ENCODE data around the gene IL1R1.
"Not testable (repeated sequence)": the region's sequence is repeated elsewhere in the genome, so short reads cannot be mapped to it uniquely, and the experiment has no call there.

Gene IL1R1

DNA sequence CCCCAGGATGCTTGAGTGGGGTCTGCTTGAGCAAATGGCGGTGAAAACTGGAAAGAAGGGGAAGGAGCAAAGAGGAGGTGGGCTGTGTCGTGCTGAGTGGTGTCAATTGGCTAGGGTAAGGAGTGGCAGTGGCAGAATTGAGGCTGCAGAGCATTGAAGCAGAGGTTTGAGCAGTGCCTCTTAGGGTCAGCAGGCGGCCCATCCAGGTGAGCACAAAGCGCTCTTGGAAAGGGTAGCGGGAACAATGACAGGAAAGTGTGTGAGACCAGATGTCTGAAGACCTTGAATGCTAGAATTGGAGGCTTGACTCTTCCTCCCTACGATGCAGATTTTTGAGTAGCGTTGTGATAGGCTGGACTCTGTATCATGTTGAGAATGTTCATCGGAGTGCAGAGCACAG is 39.3 kb upstream of the IL1R1 start:
- Histone ChIP-seq H3K9me3 (ENCODE audit: severe bottlenecking) (no peaks in the 10 kb centered on the region), H3K4me3 (ENCODE audit: severe bottlenecking) (no peak overlapping the region), H3K36me3 (ENCODE audit: low read depth) (no peaks in the 10 kb centered on the region), H3K27me3 (ENCODE audit: insufficient read depth, poor library complexity, severe bottlenecking) (no peaks in the 10 kb centered on the region), H3K4me1 (ENCODE audit: insufficient read depth, poor library complexity, severe bottlenecking) (peaks cover 41% of the 10 kb centered on the region), H3K27ac (ENCODE audit: poor library complexity, severe bottlenecking) (no peak overlapping the region)
- TF ChIP-seq, protein P1, sequence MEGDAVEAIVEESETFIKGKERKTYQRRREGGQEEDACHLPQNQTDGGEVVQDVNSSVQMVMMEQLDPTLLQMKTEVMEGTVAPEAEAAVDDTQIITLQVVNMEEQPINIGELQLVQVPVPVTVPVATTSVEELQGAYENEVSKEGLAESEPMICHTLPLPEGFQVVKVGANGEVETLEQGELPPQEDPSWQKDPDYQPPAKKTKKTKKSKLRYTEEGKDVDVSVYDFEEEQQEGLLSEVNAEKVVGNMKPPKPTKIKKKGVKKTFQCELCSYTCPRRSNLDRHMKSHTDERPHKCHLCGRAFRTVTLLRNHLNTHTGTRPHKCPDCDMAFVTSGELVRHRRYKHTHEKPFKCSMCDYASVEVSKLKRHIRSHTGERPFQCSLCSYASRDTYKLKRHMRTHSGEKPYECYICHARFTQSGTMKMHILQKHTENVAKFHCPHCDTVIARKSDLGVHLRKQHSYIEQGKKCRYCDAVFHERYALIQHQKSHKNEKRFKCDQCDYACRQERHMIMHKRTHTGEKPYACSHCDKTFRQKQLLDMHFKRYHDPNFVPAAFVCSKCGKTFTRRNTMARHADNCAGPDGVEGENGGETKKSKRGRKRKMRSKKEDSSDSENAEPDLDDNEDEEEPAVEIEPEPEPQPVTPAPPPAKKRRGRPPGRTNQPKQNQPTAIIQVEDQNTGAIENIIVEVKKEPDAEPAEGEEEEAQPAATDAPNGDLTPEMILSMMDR (IDR thresholded peaks at IDR 0.05; ENCODE audit: poor library complexity, severe bottlenecking), result no peak
- DNase-seq (ENCODE audit: low spot score) (no peak), ATAC-seq (ENCODE audit: low read depth) (no peak)

DNA sequence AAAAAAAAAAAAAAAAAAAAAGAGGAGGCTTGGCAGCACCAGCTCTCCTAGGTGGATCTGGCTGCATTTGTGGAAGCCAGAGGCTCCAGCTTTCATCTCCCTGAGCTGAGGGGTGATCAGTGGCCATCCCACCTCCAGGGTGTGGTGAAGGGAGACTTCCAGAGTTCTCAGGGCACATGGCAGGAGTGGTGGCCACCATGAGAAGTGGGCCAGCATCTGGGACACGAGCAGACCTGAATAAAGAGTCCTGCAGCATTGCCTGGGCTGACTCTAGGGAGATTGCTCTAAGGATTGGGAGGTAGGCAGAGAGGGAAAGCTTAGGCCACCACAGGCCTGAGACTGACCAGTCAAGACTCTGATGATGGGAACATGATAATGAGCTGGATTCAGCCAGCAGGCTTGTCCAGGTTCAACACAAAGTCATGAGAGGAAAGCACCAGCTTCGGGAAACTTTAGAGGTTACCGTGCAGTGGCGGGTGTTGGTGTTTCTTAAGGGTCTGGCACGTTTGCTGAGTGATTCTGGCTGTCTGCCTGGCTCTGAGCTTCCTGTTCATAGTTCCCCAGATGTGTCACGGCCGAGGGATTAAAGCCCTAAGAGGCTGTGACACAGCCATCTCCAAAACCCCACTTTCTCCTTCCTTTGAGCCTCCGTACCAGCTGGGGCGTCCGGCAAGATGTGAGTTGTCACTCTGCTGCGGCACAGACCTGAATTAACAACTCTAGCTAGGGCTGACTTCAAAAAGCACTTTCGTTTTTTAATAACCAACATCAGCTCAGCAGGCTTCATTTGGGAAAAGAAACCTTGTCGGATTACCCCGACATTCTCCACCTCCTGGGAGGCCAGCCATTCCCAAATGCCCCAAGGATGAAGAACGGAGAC is 38.3 kb upstream of the IL1R1 start:
- Histone ChIP-seq H3K4me1 (ENCODE audit: insufficient read depth, poor library complexity, severe bottlenecking) (peaks cover 31% of the 10 kb centered on the region), H3K4me3 (ENCODE audit: severe bottlenecking) (peak overlapping the region; percentile 5), H3K9me3 (ENCODE audit: severe bottlenecking) (no peaks in the 10 kb centered on the region), H3K27ac (ENCODE audit: poor library complexity, severe bottlenecking) (peak overlapping the region; percentile 28), H3K27me3 (ENCODE audit: insufficient read depth, poor library complexity, severe bottlenecking) (no peaks in the 10 kb centered on the region), H3K36me3 (ENCODE audit: low read depth) (no peaks in the 10 kb centered on the region)
- ATAC-seq (ENCODE audit: low read depth) (peak; percentile 40; the same call in 2 of the 3 replicates), DNase-seq (ENCODE audit: low spot score) (no peak)
- TF ChIP-seq, protein P1 (IDR thresholded peaks at IDR 0.05; ENCODE audit: poor library complexity, severe bottlenecking), result no peak

DNA sequence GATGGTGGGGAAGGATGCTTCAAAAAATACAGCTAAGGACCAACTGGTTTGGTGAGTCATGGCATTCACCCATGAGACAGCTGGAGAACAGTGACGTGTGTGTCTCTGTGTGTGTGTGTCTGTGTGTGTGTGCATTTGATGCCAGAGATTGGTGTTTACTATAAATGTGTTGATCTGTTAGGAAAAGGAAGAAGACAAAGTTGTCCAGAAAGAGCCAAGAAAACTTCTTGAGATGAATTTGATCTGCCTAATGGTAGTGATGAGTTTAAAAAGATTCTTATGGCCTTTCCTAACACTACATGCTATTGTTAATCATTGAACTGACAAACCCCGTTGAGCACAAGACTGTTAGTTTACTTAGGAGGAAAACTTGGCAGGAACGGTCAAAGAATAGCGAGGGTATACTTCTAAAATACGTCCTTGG is 36.4 kb upstream of the IL1R1 start:
- peaks cover 12% of the 10 kb centered on the region for H3K4me1 ChIP-seq (ENCODE audit: insufficient read depth, poor library complexity, severe bottlenecking)
- TF ChIP-seq, protein P1 (IDR thresholded peaks at IDR 0.05; ENCODE audit: poor library complexity, severe bottlenecking), result no peak
- no peak for ATAC-seq (ENCODE audit: low read depth)
- H3K4me3 ChIP-seq (ENCODE audit: severe bottlenecking), result no peak overlapping the region
- H3K36me3 ChIP-seq (ENCODE audit: low read depth), result no peaks in the 10 kb centered on the region
- DNase-seq (ENCODE audit: low spot score), result no peak
- no peaks in the 10 kb centered on the region for H3K9me3 ChIP-seq (ENCODE audit: severe bottlenecking)
- H3K27me3 ChIP-seq (ENCODE audit: insufficient read depth, poor library complexity, severe bottlenecking), result no peaks in the 10 kb centered on the region
- H3K27ac ChIP-seq (ENCODE audit: poor library complexity, severe bottlenecking), result no peak overlapping the region

DNA sequence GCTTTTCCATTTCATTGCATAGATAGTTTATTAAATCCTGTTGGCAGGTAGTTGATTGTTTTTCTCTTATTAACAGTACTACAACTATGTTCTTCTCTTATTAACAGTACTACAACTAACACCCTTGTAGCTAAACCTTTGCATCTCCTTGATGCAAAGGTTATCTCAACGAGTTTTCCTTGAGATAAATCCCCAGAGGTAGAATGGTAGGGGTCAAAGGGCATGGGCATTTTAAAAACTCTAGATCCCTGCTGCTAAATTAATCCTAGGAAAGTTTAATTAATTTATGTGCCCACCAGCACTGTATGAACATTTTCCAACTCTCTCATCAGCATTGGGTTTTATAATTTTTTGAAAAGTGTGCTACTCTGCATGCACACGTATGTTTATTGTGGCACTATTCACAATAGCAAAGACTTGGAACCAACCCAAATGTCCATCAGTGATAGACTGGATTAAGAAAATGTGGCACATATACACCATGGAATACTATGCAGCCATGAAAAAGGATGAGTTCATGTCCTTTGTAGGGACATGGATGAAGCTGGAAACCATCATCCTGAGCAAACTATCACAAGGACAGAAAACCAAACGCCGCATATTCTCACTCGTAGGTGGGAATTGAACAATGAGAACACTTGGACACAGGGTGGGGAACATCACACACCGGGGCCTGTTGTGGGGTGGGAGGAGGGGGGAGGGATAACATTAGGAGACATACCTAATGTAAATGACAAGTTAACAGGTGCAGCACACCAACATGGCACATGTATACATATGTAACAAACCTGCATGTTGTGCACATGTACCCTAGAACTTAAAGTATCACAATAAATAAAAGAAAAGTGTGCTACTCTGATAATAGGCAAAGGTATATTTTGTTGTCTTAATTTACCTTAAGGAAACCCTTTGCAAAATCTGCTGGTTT is 35.5 kb upstream of the IL1R1 start:
- H3K27ac ChIP-seq (ENCODE audit: poor library complexity, severe bottlenecking); H3K36me3 ChIP-seq (ENCODE audit: low read depth): not testable (repeated sequence)

DNA sequence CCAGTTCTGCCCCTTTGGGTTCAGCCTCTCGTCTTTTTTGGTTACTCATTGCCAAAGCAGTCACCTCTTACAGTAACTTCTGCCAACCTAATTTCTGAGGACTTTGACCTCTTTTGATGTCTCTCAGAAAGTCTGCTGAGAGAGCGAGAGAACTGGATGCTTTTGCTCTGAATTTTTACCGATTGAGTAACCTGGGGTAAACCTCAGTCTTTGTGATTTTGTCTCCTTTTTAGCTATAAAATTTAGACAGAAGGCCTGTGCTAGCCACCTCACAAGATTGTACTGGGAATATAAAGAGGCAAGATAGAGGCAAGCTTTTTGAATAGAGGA is 34.8 kb upstream of the IL1R1 start:
- no peaks in the 10 kb centered on the region for H3K9me3 ChIP-seq (ENCODE audit: severe bottlenecking)
- no peak for ATAC-seq (ENCODE audit: low read depth)
- TF ChIP-seq, protein P1 (IDR thresholded peaks at IDR 0.05; ENCODE audit: poor library complexity, severe bottlenecking), result no peak
- H3K27ac ChIP-seq (ENCODE audit: poor library complexity, severe bottlenecking), result no peak overlapping the region
- H3K4me3 ChIP-seq (ENCODE audit: severe bottlenecking), result no peak overlapping the region
- H3K36me3 ChIP-seq (ENCODE audit: low read depth), result no peaks in the 10 kb centered on the region
- H3K4me1 ChIP-seq (ENCODE audit: insufficient read depth, poor library complexity, severe bottlenecking), result peaks cover 10% of the 10 kb centered on the region
- no peaks in the 10 kb centered on the region for H3K27me3 ChIP-seq (ENCODE audit: insufficient read depth, poor library complexity, severe bottlenecking)
- no peak for DNase-seq (ENCODE audit: low spot score)

More for the DNA sequence above, 35.5 kb upstream of the IL1R1 start:
- ATAC-seq (ENCODE audit: low read depth); H3K27me3 ChIP-seq (ENCODE audit: insufficient read depth, poor library complexity, severe bottlenecking); H3K4me1 ChIP-seq (ENCODE audit: insufficient read depth, poor library complexity, severe bottlenecking); H3K4me3 ChIP-seq (ENCODE audit: severe bottlenecking); H3K9me3 ChIP-seq (ENCODE audit: severe bottlenecking); DNase-seq (ENCODE audit: low spot score): not testable (repeated sequence)
